GM18861 (cell line): ENCODE results near the gene VGLL4.

Experiments used
- ATAC-seq: cut with Tn5 transposase; IDR thresholded peaks from one replicate; pipeline ENCODE4 v1.9.1; 2021; ENCODE audit not compliant: unreplicated experiment

Gene VGLL4

GRCh38 chr3:11553436-11554235 lies 90.1 kb downstream of the VGLL4 start:
- no peak for ATAC-seq

DNA sequence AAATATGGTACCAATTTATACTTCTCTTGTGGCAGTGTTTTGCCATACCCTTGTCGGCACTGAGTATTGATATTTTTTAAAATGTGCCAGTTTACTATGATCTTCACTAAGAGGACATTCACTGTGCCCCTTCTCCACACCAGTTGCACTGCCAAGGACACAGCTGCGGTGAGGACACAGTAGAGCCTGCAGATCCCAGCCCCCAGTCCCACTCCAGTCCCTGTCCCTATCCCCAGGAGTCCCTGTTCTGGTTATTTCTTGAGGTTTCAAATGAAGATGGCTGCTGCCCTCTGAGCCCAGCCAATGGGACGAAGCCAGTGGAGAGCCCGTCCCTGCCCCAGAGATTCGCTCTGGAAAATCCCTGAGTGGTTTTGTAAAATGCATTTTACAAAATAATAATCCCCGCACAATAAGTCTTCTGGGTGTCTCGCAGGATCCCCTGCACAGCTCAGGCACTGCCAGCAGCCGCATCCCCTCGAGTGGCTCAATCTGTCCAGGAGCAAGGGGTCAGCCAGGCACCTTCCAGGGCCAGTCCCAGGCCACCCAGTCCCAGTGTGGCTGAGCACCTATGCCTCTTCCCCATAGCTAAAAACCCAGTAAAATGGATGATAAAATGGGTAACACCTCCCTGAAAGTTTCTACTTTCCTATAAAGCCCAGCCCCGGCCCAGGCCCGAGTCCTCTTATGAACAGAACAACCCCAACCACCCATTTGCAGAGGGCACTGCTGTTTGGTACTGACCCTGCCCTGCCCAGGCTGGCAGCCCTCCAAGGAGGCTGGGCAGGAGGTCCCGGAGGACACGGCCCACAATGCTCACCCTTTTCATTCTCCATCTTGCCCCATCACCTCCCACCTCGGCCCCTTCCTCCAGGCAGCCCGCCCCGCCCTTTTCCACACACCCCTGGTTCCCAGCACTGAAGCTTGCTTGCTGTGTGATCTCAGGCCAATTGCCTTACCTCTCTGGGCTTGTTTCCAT lies 91.1 kb downstream of the VGLL4 start:
- no peak for ATAC-seq

DNA sequence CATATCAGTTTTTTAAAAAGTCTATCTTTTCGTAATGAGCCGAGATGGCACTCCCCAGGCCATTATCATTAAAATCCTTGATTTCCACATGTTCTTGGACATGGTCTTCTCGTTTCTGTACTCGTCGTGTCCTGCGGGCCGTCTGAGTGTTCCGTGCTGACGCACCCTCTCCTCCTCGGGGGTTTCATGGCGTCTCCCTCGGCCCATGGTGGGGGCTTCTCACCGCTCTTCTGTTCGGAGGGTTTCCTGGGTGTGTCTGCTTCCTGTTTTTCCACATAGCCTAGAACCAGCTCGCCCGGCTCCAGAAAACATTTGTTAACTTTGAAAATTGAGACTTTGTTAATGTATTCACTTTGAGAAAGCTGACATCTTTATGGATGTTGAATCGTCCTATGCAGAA lies 92.7 kb downstream of the VGLL4 start:
- ATAC-seq: no peak

GRCh38 chr3:11549580-11550140 lies 94.1 kb downstream of the VGLL4 start:
- ATAC-seq: peak; percentile 43

DNA sequence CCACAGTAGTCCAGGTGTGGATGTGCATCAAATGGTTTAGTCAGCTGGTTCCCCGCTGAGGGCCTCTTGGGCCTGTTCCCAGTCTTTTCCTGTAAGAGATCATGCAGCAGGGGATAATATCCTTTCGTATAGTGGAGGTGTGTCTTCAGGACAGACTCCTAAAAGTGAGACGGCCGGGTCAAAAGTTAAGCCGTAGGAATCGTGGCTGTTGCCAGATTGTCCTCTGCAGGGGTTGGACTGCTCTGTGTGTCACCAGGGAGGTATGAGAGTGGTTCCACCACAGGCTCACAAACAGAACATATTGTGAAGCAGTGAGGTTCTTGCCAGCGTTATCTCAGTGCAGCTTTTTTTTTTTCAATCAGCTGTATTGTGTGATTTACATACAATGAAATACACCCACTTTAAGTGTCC lies 95.0 kb downstream of the VGLL4 start:
- ATAC-seq: no peak

- no peak for ATAC-seq
Observed at GRCh38 chr3:11547498-11547897, 96.2 kb downstream of the VGLL4 start.

GRCh38 chr3:11546657-11547302 lies 96.9 kb downstream of the VGLL4 start:
- ATAC-seq: no peak

GRCh38 chr3:11545186-11545851 lies 98.4 kb downstream of the VGLL4 start:
- ATAC-seq: no peak

GRCh38 chr3:11544412-11545181 lies 99.1 kb downstream of the VGLL4 start:
- no peak for ATAC-seq

- no peak for ATAC-seq
Observed at GRCh38 chr3:11543948-11544387, 99.7 kb downstream of the VGLL4 start.

DNA sequence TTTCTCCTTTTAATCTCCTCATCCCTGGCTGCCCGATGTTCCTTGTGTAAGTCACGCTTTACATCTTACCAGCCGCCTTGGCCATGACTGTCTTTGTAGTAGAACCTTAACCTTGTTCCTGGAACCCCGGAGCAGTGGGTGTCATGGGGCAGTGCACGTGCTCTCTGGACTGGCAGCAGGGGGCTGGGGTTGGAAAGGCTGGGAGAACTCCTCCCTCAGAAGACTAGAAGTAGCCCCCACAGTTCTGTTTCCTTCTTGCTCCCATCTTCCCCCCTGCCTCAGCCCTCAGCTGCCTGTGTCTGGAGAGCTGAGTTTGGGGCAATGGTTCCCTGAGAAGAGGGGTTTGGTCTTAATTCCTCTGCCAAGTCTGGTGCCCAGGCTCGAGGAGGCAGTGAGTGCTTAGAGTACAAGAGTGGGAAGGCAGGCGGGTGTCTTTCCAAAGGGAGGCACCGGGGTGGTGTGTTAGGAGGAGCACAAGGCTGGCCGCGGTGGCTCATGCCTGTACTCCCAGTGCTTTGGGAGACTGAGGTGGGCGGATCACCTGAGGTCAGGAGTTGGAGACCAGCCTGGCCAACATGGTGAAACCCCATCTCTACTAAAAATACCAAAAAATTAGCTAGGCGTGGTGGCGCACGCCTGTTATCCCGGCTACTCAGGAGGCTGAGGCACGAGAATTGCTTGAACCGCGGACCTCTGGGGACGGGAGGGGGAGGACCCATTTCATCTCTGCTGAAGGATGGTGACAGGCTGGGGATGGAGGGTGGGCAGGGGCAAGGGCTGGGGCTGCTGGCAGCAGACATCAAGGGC lies 100.4 kb downstream of the VGLL4 start:
- ATAC-seq: no peak

GRCh38 chr3:11542551-11542950 lies 101.2 kb downstream of the VGLL4 start:
- no peak for ATAC-seq

- no peak for ATAC-seq
Observed at GRCh38 chr3:11541321-11542303, 102.1 kb downstream of the VGLL4 start.

DNA sequence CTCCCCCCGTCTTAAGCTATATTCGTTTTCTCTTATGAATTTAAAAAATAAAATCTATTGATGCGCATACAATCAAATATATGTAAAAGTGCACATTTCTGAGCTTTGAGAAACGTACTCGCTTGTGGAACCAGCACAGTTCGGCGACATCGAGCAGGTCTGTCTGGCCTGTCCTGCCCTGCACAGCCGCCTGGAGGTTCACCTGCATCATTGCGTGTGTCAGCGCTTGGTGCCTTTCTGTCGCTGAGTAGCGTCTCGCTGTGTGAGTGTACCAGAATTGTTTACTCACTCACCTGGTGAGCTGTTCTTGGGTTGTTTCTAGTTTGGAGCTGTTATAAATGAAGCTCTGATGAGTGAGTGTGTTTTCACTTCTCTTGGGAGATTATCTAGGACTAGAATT lies 104.0 kb downstream of the VGLL4 start:
- no peak for ATAC-seq

GRCh38 chr3:11539218-11539617 lies 104.5 kb downstream of the VGLL4 start:
- no peak for ATAC-seq

DNA sequence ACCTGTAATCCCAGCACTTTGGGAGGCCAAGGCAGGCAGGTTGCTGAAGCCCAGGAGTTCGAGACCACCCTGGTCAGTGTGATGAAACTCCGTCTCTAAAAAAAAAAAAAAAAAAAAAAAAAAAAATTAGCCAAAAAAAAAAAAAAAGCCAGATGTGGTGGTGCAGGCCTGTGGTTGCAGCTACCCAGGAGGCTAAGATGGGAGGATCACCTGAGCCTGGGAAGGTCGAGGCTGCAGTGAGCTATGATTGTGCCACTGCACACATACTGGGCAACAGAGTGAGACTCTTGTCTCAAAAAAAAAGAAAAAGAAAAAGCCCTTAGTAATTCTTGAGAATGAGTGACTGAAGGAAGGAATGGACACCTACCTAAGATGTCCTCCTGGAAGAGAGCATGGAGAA lies 105.1 kb downstream of the VGLL4 start:
- ATAC-seq: no peak

DNA sequence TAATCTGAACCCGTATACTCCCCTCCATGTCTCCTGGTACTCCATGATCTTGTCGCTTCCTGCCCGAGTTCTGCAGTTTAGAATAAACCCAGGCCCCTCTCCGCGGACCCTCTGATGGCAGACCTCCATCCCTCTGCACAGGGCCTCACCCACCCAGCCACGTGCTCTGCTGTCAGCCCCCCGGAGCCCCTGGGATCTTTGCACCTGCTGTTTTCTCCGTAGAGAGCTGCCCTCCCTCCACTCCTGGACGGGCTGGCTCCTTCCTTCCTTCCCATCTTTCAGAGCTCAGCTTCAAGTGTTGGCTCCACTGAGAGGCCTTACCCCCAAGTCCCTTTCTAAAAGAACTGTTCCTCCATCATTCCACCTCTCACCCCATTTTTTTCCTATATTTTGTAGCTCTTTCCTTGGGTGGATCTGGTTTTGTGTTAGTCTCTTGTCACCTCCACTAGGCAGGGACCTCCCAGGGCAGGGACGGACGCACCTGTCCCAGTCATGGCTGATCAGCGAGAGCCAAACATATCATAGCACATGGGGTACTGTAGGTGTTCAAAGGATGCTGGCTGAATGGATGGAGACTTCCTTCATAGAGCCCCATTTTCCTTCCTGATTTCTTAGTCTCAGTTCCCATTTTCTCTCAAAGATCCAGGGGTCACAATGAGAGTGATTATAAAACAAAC lies 106.6 kb downstream of the VGLL4 start:
- ATAC-seq: no peak
